ENCODE data around the gene FGGY.

- no peak for TF ChIP-seq CTCF (IDR thresholded peaks at IDR 0.05)
- no peak for TF ChIP-seq EZH2 (IDR thresholded peaks at IDR 0.05; ENCODE audit: borderline replicate concordance, insufficient read depth, low read depth, low read length, poor library complexity, severe bottlenecking)
Measured at GRCh38 chr1:59767119-59767518, 470.2 kb downstream of the FGGY start.
